Astrocyte (in vitro differentiated cells and primary cell): Measurements from ENCODE around the gene OSR1. TPM values are rescaled to one million over a fixed set of nuclear protein-coding genes. Genes with fewer than 3 reads are reported as not detected.

Source experiments
- DNase-seq: peaks from one replicate; pipeline ENCODE4 v3.0.0-alpha.2; 2010; ENCODE audit warnings: low read depth
- FAIRE-seq: peaks from 2 replicates; lab custom pipeline; 2011; peaks lifted over from hg19 to GRCh38; lab: Jason Lieb, UNC
- H2AFZ ChIP-seq: 2 replicates; pipeline ENCODE4 v1.6.0; 2012; ENCODE audit warnings: low read depth, low read length, inconsistent platforms
- H3K27ac ChIP-seq: 2 replicates; pipeline ENCODE4 v1.5.1; 2011; ENCODE audit warnings: low read depth, low read length, inconsistent platforms
- H3K27me3 ChIP-seq: 2 replicates; pipeline ENCODE4 v1.6.0; 2011; ENCODE audit warnings: low read length, inconsistent platforms; ENCODE audit not compliant: insufficient read depth
- H3K36me3 ChIP-seq: 2 replicates; pipeline ENCODE4 v1.5.1; 2011; ENCODE audit warnings: low read length, inconsistent platforms; ENCODE audit not compliant: insufficient read depth
- H3K4me1 ChIP-seq: 2 replicates; pipeline ENCODE4 v1.5.1; 2011; ENCODE audit warnings: low read length, inconsistent platforms; ENCODE audit not compliant: insufficient read depth
- H3K4me2 ChIP-seq: 2 replicates; pipeline ENCODE4 v1.6.0; 2012; ENCODE audit warnings: low read length, inconsistent platforms
- H3K4me3 ChIP-seq: 2 replicates; pipeline ENCODE4 v1.5.1; 2011; ENCODE audit warnings: low read depth, mild to moderate bottlenecking, low read length, inconsistent platforms; ENCODE audit not compliant: insufficient read depth
- H3K79me2 ChIP-seq: 2 replicates; pipeline ENCODE4 v1.6.0; 2012; ENCODE audit warnings: mild to moderate bottlenecking, low read length, inconsistent platforms; ENCODE audit not compliant: insufficient read depth
- H3K9ac ChIP-seq: 2 replicates; pipeline ENCODE4 v1.6.0; 2012; ENCODE audit warnings: mild to moderate bottlenecking, low read length, inconsistent platforms
- H3K9me3 ChIP-seq: 2 replicates; pipeline ENCODE4 v1.5.1; 2012; ENCODE audit warnings: low read depth, mild to moderate bottlenecking, low read length, inconsistent platforms; ENCODE audit not compliant: insufficient read depth
- H4K20me1 ChIP-seq: 2 replicates; pipeline ENCODE4 v1.6.0; 2012; ENCODE audit warnings: low read length, inconsistent platforms; ENCODE audit not compliant: insufficient read depth
- H3K27ac Mint-ChIP-seq: one replicate; pipeline ENCODE4 v1.8.0; 2021; ENCODE audit warnings: mild to moderate bottlenecking, mixed read lengths; ENCODE audit not compliant: unreplicated experiment
- H3K27me3 Mint-ChIP-seq: one replicate; pipeline ENCODE4 v1.8.0; 2021; ENCODE audit warnings: low read depth, mixed read lengths; ENCODE audit not compliant: unreplicated experiment
- H3K36me3 Mint-ChIP-seq: one replicate; pipeline ENCODE4 v1.8.0; 2021; ENCODE audit warnings: low read depth, mixed read lengths; ENCODE audit not compliant: unreplicated experiment
- H3K4me1 Mint-ChIP-seq: one replicate; pipeline ENCODE4 v1.8.0; 2021; ENCODE audit warnings: low read depth, mixed read lengths; ENCODE audit not compliant: unreplicated experiment
- H3K4me3 Mint-ChIP-seq: one replicate; pipeline ENCODE4 v1.8.0; 2021; ENCODE audit warnings: mild to moderate bottlenecking, moderate library complexity, mixed read lengths; ENCODE audit not compliant: unreplicated experiment
- H3K9me3 Mint-ChIP-seq: one replicate; pipeline ENCODE4 v1.8.0; 2021; ENCODE audit warnings: mild to moderate bottlenecking, mixed read lengths; ENCODE audit not compliant: unreplicated experiment
- CTCF ChIP-seq: IDR thresholded peaks from 2 replicates; pipeline ENCODE4 v1.5.1; 2011; ENCODE audit warnings: low read depth, mild to moderate bottlenecking, inconsistent platforms, low read length, moderate library complexity; ENCODE audit not compliant: insufficient read depth
- EZH2 ChIP-seq: IDR thresholded peaks from 2 replicates; pipeline ENCODE4 v1.6.1; 2012; ENCODE audit warnings: mild to moderate bottlenecking, low read length, inconsistent platforms; ENCODE audit not compliant: insufficient read depth
- total RNA-seq: library from RNA; stranded (reverse); gene quantifications from 2 replicates; pipeline ENCODE4 v1.2.1, GENCODE V29; 2021

The OSR1 gene
- total RNA-seq, 1 donor from 2014 or later = 1.0 TPM

DNA sequence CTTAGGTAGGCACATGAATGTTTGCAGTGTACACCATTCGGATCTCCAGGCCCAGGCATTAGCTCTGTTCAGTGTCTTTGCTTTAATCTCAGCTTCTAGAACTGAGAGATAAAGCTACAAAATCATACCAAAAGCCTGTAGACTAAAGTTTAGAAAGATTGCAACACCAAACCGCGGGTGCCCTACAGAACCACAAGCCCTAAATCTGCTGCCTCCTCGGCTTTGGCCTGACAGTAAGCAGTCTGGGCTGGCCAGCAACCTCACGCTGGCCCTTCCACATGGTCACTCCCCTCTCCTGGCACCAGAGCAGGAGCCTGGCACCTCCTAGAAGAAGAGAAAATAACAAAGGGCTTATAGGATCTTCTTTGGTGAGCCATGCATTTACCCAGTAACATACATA, 8.9 kb upstream of the OSR1 start:
- DNase-seq = no peak
- no peaks in the 10 kb centered on the region for H3K36me3 ChIP-seq
- Mint-ChIP-seq H3K4me1 (no peaks in the 10 kb centered on the region), H3K9me3 (no peaks in the 10 kb centered on the region), H3K27me3 (peaks cover 89% of the 10 kb centered on the region), H3K27ac (no peak overlapping the region), H3K36me3 (no peaks in the 10 kb centered on the region), H3K4me3 (no peak overlapping the region)
- no peaks in the 10 kb centered on the region for H3K79me2 ChIP-seq
- H3K4me1 ChIP-seq = peaks cover 4% of the 10 kb centered on the region
- peaks cover 55% of the 10 kb centered on the region for H3K27me3 ChIP-seq
- TF ChIP-seq EZH2 = no peak
- TF ChIP-seq CTCF = no peak
- no peak overlapping the region for H3K4me3 ChIP-seq
- no peak overlapping the region for H3K27ac ChIP-seq
- H2AFZ ChIP-seq = no peak overlapping the region
- no peaks in the 10 kb centered on the region for H3K9me3 ChIP-seq
- H4K20me1 ChIP-seq = no peaks in the 10 kb centered on the region
- no peak overlapping the region for H3K4me2 ChIP-seq
- no peak overlapping the region for H3K9ac ChIP-seq
- FAIRE-seq = no peak

GRCh38 chr2:19365126-19365525, 6.7 kb upstream of the OSR1 start:
- Mint-ChIP-seq H3K36me3 (no peaks in the 10 kb centered on the region), H3K4me3 (no peak overlapping the region), H3K9me3 (peaks cover under 1% of the 10 kb centered on the region), H3K27ac (no peak overlapping the region), H3K4me1 (no peaks in the 10 kb centered on the region), H3K27me3 (peaks cover 90% of the 10 kb centered on the region)
- no peaks in the 10 kb centered on the region for H3K36me3 ChIP-seq
- no peaks in the 10 kb centered on the region for H3K79me2 ChIP-seq
- TF ChIP-seq EZH2 = no peak
- no peak for TF ChIP-seq CTCF
- no peaks in the 10 kb centered on the region for H3K9me3 ChIP-seq
- H3K4me3 ChIP-seq = no peak overlapping the region
- DNase-seq (no peak), FAIRE-seq (no peak)
- H2AFZ ChIP-seq = no peak overlapping the region
- H3K4me1 ChIP-seq = peaks cover 12% of the 10 kb centered on the region
- no peak overlapping the region for H3K27ac ChIP-seq
- peaks cover 56% of the 10 kb centered on the region for H3K27me3 ChIP-seq
- H3K9ac ChIP-seq = no peak overlapping the region
- H4K20me1 ChIP-seq = no peaks in the 10 kb centered on the region
- no peak overlapping the region for H3K4me2 ChIP-seq

GRCh38 chr2:19364014-19364413, 5.6 kb upstream of the OSR1 start:
- no peak for FAIRE-seq
- H3K9me3 Mint-ChIP-seq = peaks cover 5% of the 10 kb centered on the region
- peaks cover 66% of the 10 kb centered on the region for H3K27me3 ChIP-seq

More at GRCh38 chr2:19364014-19364413, 5.6 kb upstream of the OSR1 start:
- H3K27me3 Mint-ChIP-seq = peaks cover 93% of the 10 kb centered on the region
- Histone ChIP-seq H3K9me3 (no peaks in the 10 kb centered on the region), H3K4me1 (peaks cover 12% of the 10 kb centered on the region), H4K20me1 (no peaks in the 10 kb centered on the region), H3K4me3 (no peak overlapping the region), H3K79me2 (no peaks in the 10 kb centered on the region), H3K9ac (no peak overlapping the region), H2AFZ (no peak overlapping the region), H3K36me3 (no peaks in the 10 kb centered on the region), H3K4me2 (no peak overlapping the region), H3K27ac (no peak overlapping the region)
- no peak overlapping the region for H3K4me3 Mint-ChIP-seq
- no peaks in the 10 kb centered on the region for H3K36me3 Mint-ChIP-seq
- H3K27ac Mint-ChIP-seq = no peak overlapping the region
- H3K4me1 Mint-ChIP-seq = no peaks in the 10 kb centered on the region
- no peak for TF ChIP-seq EZH2
- no peak for DNase-seq
